K562 (cell line): ENCODE measurements around the gene MAGIX.

ENCODE experiments used
- FIP1L1 ChIP-seq: fragments of 200-400 bp; formaldehyde crosslinking; IDR thresholded peaks from 2 replicates; pipeline ENCODE4 v1.6.1; 2018; ENCODE audit warnings: mild to moderate bottlenecking, low read depth, low read length; ENCODE audit not compliant: poor library complexity, severe bottlenecking
- FOXO4 ChIP-seq: fragments of 450-650 bp; formaldehyde crosslinking; IDR thresholded peaks from 2 replicates; pipeline ENCODE4 v1.4.0; 2020; ENCODE audit warnings: mild to moderate bottlenecking, moderate library complexity
- MEF2D ChIP-seq: conservative IDR thresholded peaks from 2 replicates; pipeline ENCODE4 v1.6.1; 2016; ENCODE audit warnings: low read depth, missing genetic modification characterization, missing compliant biosample characterization
- MGA ChIP-seq: fragments of 450-650 bp; IDR thresholded peaks from 2 replicates; pipeline ENCODE4 v1.6.1; 2016; ENCODE audit warnings: mild to moderate bottlenecking, moderate library complexity
- PHF21A ChIP-seq: fragments of 450-650 bp; IDR thresholded peaks from 2 replicates; pipeline ENCODE4 v1.6.1; 2017; ENCODE audit warnings: low read depth, borderline replicate concordance
- POLR2A ChIP-seq: fragments of 450-650 bp; conservative IDR thresholded peaks from 2 replicates; pipeline ENCODE4 v1.6.1; 2016
- REST ChIP-seq, 2 experiments: fragments of 450-650 bp; formaldehyde crosslinking in 1 of 2; IDR thresholded peaks; 2 replicates each; pipeline versions ENCODE4 v1.4.0 to v1.6.1; 2014 to 2020; ENCODE audit warnings: mild to moderate bottlenecking in 2 of 2, borderline replicate concordance in 1 of 2, low read depth in 1 of 2
- RNF219 ChIP-seq: fragments of 250-450 bp; sonication (Bioruptor Pico); IDR thresholded peaks from 2 replicates; pipeline ENCODE4 v1.5.0; 2022; ENCODE audit warnings: mild to moderate bottlenecking
- ZNF316 ChIP-seq: fragments of 450-650 bp; IDR thresholded peaks from 2 replicates; pipeline ENCODE4 v1.6.1; 2016
- ZNF707 ChIP-seq: fragments of 250-450 bp; sonication (Bioruptor Pico); conservative IDR thresholded peaks from 2 replicates; pipeline ENCODE4 v1.8.0; 2022; ENCODE audit warnings: inconsistent platforms, mild to moderate bottlenecking, moderate library complexity

- no peak for TF ChIP-seq MGA
- no peak for TF ChIP-seq POLR2A
- TF ChIP-seq MEF2D (tag), result no peak
- no peak for TF ChIP-seq RNF219 (CRISPR knock-in tag)
- TF ChIP-seq FIP1L1, result no peak
- TF ChIP-seq PHF21A, result no peak
- TF ChIP-seq FOXO4 (CRISPR knock-in tag), result no peak
- TF ChIP-seq REST (IDR thresholded peaks at IDR 0.05; ENCODE audit: borderline replicate concordance), result no peak
- TF ChIP-seq REST (CRISPR knock-in tag; IDR thresholded peaks at IDR 0.05; ENCODE audit: low read depth), result no peak
- no peak for TF ChIP-seq ZNF707 (CRISPR knock-in tag)
- no peak for TF ChIP-seq ZNF316
Observed at GRCh38 chrX:49116716-49117115, 45.8 kb upstream of the MAGIX start.
